Nephron progenitor cell (in vitro differentiated cells): Measurements from ENCODE around the gene SATB2.

ENCODE experiments used
- DNase-seq: peaks from one replicate; pipeline ENCODE4 v3.0.0; 2021
- H3K27ac Mint-ChIP-seq: 2 replicates; pipeline ENCODE4 v1.8.0; 2021; ENCODE audit warnings: mild to moderate bottlenecking, moderate library complexity, mixed read lengths
- H3K27me3 Mint-ChIP-seq: 2 replicates; pipeline ENCODE4 v1.8.0; 2021; ENCODE audit warnings: mild to moderate bottlenecking, low read depth, mixed read lengths; ENCODE audit not compliant: poor library complexity
- H3K36me3 Mint-ChIP-seq: 2 replicates; pipeline ENCODE4 v1.8.0; 2021; ENCODE audit warnings: low read depth, mixed read lengths
- H3K4me1 Mint-ChIP-seq: 2 replicates; pipeline ENCODE4 v1.8.0; 2021; ENCODE audit warnings: mixed read lengths
- H3K4me3 Mint-ChIP-seq: 2 replicates; pipeline ENCODE4 v1.8.0; 2021; ENCODE audit warnings: mild to moderate bottlenecking, moderate library complexity, mixed read lengths
- H3K9me3 Mint-ChIP-seq: 2 replicates; pipeline ENCODE4 v1.8.0; 2021; ENCODE audit warnings: mild to moderate bottlenecking, moderate library complexity, mixed read lengths
- TF ChIP-seq, protein P1 (sequence below): fragments of 200-600 bp; sonication (generic); IDR thresholded peaks from 2 replicates; pipeline ENCODE4 v1.5.0; 2021; ENCODE audit warnings: antibody characterized with exemption

The SATB2 gene

DNA sequence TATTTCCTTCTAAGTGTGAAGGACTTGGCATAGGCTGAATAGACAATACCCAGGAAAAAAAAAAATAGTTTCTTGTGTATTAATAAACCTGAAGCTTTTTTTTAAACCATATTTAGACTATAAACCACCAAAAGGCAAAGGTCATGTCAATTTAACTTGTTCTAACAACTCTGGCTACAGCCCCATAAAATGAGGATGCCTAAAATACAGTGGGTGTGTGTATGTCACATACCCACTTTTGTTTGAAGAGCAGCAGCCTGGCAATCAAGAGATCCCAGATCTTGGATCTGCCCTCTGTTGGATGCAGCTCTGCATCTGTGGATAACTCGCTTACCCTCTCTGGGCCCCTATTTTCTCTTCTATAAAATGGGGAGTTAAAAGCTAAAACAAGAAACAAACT, 65.4 kb downstream of the SATB2 start:
- H3K9me3 Mint-ChIP-seq, result no peaks in the 10 kb centered on the region
- H3K36me3 Mint-ChIP-seq, result peaks cover 9% of the 10 kb centered on the region
- no peak overlapping the region for H3K4me3 Mint-ChIP-seq
- H3K27ac Mint-ChIP-seq, result no peak overlapping the region
- no peaks in the 10 kb centered on the region for H3K4me1 Mint-ChIP-seq
- TF ChIP-seq, protein P1, sequence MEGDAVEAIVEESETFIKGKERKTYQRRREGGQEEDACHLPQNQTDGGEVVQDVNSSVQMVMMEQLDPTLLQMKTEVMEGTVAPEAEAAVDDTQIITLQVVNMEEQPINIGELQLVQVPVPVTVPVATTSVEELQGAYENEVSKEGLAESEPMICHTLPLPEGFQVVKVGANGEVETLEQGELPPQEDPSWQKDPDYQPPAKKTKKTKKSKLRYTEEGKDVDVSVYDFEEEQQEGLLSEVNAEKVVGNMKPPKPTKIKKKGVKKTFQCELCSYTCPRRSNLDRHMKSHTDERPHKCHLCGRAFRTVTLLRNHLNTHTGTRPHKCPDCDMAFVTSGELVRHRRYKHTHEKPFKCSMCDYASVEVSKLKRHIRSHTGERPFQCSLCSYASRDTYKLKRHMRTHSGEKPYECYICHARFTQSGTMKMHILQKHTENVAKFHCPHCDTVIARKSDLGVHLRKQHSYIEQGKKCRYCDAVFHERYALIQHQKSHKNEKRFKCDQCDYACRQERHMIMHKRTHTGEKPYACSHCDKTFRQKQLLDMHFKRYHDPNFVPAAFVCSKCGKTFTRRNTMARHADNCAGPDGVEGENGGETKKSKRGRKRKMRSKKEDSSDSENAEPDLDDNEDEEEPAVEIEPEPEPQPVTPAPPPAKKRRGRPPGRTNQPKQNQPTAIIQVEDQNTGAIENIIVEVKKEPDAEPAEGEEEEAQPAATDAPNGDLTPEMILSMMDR, result no peak
- H3K27me3 Mint-ChIP-seq, result no peaks in the 10 kb centered on the region
- DNase-seq, result no peak

DNA sequence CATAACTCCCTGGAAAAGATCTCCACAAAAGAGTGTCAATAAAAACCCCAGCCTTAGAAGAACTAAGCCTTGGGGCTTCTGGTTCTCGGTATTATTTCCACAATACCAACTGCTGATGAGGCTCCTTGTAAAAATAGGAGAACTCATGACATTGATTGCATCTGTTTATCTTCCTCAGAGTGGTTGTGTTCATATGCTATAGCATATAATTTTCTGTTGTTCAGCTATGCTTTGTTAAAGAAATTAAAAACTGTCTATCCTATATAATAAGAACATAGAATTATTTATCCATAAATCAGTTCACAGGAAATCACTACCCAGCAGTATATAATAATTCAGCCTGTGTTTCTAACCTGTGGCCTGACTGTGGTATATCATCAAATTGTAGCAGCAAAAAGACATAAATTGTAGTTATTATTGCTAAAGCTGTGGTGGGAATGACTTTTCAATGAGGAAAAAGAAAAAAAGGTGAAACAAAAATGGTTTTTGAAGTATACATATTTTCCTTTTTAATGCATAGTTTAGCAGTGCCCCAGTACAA, 68.9 kb downstream of the SATB2 start:
- DNase-seq, result no peak
- H3K4me1 Mint-ChIP-seq, result no peaks in the 10 kb centered on the region
- H3K36me3 Mint-ChIP-seq, result no peaks in the 10 kb centered on the region
- no peaks in the 10 kb centered on the region for H3K27me3 Mint-ChIP-seq
- no peak overlapping the region for H3K27ac Mint-ChIP-seq
- H3K9me3 Mint-ChIP-seq, result no peaks in the 10 kb centered on the region
- no peak overlapping the region for H3K4me3 Mint-ChIP-seq
- TF ChIP-seq, protein P1, result no peak

DNA sequence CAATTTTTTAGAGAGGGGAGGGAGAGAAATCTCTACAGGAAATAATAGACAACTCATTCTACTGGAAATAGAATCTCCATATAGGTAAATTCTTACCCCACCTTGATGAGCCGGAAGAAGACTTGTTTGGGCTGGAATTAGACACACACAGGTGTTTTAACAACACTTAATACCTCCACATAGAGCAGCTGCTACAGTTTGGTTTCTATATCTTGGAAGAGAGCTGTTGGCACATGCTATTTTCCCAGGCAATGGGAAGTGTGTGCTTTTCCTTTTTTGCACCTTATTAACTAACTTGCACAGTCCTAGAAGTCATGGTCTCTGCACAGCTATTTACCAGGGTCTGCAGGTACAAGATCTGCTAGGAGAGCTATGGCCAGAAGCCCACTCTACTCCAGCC, 73.7 kb downstream of the SATB2 start:
- H3K27ac Mint-ChIP-seq, result no peak overlapping the region
- H3K9me3 Mint-ChIP-seq, result no peaks in the 10 kb centered on the region
- no peaks in the 10 kb centered on the region for H3K27me3 Mint-ChIP-seq
- peaks cover 19% of the 10 kb centered on the region for H3K36me3 Mint-ChIP-seq
- no peak for DNase-seq
- TF ChIP-seq, protein P1, result no peak
- peaks cover 22% of the 10 kb centered on the region for H3K4me1 Mint-ChIP-seq
- no peak overlapping the region for H3K4me3 Mint-ChIP-seq

DNA sequence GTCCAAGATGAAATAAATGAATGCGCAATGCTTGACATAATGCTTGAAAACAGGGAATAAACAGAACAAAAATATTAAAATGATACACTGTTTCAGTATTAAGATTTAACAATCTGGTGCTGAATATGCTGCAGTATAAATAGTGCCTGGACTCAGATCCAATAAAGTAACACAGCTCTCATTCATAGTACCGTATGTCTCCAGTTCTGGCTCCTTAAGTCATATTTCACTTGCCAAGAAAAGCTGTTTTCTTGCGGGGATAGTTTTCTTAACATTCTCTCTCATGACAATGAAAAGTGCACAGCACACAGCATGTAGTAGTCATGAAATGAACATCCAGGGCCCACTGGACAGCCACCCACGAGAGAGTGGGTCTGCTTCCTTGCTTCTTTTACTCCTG, 74.7 kb downstream of the SATB2 start:
- Mint-ChIP-seq H3K36me3 (peaks cover 24% of the 10 kb centered on the region), H3K27me3 (no peaks in the 10 kb centered on the region), H3K9me3 (no peaks in the 10 kb centered on the region), H3K27ac (no peak overlapping the region), H3K4me1 (peaks cover 25% of the 10 kb centered on the region), H3K4me3 (no peak overlapping the region)
- TF ChIP-seq, protein P1, result no peak
- no peak for DNase-seq

DNA sequence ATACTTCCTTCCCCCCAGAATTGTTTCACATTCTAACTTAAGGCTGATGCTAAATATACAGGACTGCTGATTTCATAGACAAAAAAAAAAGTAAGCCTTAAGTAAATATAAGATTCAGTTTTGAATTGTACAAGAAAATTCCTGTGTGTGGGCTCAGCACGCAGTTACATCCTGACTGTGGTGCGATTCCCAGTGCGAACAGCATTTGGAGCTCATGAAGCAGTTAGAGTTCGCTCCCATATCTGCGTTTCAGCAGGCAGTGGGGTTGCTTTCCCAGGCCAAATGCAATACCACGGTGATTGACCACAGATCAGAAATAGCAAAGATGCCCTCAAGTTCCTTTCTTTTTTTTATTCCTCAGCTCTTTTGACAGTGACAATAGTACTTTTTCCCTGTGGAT, 75.6 kb downstream of the SATB2 start:
- H3K9me3 Mint-ChIP-seq, result no peaks in the 10 kb centered on the region
- H3K4me3 Mint-ChIP-seq, result no peak overlapping the region
- H3K27ac Mint-ChIP-seq, result no peak overlapping the region
- TF ChIP-seq, protein P1, result no peak
- peaks cover 25% of the 10 kb centered on the region for H3K4me1 Mint-ChIP-seq
- DNase-seq, result no peak
- no peaks in the 10 kb centered on the region for H3K27me3 Mint-ChIP-seq
- H3K36me3 Mint-ChIP-seq, result peaks cover 29% of the 10 kb centered on the region

DNA sequence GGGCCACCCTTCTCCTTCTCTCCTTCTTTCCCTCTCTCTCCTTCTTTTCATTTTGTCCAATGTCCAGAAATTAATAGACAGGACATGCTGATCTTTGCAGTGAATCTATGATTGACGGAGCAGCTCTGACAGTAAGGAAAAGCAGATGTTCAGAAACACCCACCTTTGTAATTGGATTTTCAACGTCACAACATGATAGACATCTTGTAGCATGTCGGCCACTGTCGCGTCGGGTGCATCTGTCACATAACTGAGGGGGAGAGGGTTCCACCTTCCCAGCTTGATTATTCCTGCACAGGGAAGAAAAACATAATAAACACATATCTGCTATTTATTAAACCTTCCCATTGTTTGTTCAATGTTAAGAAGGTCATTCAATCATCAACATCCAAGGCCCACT, 76.2 kb downstream of the SATB2 start:
- H3K4me1 Mint-ChIP-seq, result peaks cover 25% of the 10 kb centered on the region
- TF ChIP-seq, protein P1, result no peak
- peak overlapping the region; percentile 48 for H3K27ac Mint-ChIP-seq
- H3K27me3 Mint-ChIP-seq, result no peaks in the 10 kb centered on the region
- DNase-seq, result no peak
- no peak overlapping the region for H3K4me3 Mint-ChIP-seq
- peaks cover 29% of the 10 kb centered on the region for H3K36me3 Mint-ChIP-seq
- H3K9me3 Mint-ChIP-seq, result no peaks in the 10 kb centered on the region
